Putamen (tissue), 1 donor: Measurements from ENCODE around the gene RHPN2.
A peak's percentile ranks its signal among the peaks of the same experiment; 100 is the strongest.

ENCODE experiments used
- DNase-seq: peaks from one replicate; pipeline ENCODE4 v3.0.0-alpha.2; 2016; ENCODE audit warnings: low spot score

RHPN2 gene

GRCh38 chr19:33064792-33065550 is at the start of gene RHPN2:
Gene RHPN2 (minus strand): TSS chr19:33064888. CDS start chr19:33064852, 36 bp downstream.
- DNase-seq = peak; percentile 15

DNA sequence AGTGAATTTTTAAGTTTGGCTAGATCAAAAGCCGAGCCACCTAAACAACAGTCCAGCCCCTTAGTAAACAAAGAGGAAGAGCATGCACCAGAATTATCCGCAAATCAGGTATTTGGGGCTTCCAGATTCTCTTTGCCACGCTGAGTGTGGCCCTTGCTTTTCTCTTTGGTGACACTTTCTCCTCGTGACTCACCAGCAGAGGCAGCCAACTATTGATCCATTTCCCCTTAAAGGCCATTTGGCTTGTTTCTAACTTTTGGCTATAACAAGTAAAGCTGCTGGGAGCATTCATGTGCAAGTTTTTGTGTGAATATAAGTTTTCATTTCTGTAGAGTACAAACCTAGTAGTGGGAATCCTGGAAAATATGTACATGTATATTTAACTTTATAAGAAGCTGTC is 49.6 kb upstream of the RHPN2 start:
- no peak for DNase-seq

DNA sequence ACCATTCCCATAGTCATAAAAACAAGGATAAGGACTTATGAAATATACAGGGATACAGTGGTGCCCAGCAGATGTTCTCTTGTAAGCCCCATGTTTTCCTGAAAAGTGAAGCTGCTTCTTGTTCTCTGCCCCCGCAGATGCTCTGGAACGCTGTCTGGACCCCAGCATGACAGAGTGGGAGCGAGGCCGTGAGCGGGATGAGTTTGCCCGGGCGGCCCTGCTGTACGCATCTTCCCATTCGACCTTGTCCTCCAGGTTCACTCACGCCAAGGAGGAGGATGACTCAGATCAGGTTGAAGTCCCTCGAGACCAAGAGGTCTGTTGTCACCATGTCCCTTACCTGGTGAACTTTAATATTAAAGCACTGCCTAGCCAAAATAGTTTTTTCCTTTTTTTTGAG is 46.9 kb upstream of the RHPN2 start:
- no peak for DNase-seq

- DNase-seq = no peak
Measured at GRCh38 chr19:33110137-33110910, 45.6 kb upstream of the RHPN2 start.

GRCh38 chr19:33108161-33108560 is 43.5 kb upstream of the RHPN2 start:
- DNase-seq = no peak

- DNase-seq = no peak
Measured at GRCh38 chr19:33102893-33103292, 38.2 kb upstream of the RHPN2 start.

GRCh38 chr19:33100894-33101644 is 36.4 kb upstream of the RHPN2 start:
- no peak for DNase-seq

DNA sequence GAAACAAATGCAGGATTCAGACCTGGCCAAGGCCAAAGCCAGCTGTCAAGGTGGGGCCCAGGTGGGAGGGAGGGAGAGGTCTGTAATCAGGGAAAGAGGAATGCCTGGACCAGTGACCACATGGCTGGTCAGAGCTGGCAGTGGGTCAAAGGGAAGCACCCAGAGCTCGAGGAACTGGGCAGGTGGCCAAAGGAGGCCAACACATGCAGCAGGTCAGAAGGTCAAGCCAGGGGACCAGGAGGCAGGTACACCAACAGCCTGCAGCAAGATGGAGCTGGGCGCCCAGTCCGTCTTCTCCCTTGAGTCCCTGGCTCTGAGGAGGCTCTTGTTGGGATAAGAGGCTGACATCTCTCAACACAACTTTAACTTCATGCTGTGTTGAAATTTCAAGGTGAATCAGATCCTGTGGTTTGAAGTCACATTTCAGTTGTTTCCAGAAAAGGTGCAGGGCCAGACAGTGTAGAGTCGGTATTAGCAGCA is 33.4 kb upstream of the RHPN2 start:
- no peak for DNase-seq

DNA sequence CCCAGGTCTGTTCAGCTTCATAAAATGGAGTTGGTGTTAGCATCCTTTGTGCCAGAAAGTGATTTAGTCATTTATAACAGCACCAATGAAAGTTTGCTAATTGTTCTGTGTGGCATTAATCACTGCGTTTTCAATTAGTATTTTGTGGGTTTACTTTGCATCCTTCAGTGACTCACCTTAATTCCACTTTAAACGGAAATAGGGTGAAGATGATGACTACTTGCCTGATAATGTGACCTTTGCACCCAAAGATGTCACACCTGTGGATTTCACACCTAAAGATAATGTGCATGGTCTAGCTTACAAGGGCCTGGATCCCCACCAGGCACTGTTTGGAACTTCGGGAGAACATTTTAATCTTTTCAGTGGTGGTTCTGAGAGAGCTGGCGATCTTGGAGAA is 31.3 kb upstream of the RHPN2 start:
- DNase-seq = no peak

DNA sequence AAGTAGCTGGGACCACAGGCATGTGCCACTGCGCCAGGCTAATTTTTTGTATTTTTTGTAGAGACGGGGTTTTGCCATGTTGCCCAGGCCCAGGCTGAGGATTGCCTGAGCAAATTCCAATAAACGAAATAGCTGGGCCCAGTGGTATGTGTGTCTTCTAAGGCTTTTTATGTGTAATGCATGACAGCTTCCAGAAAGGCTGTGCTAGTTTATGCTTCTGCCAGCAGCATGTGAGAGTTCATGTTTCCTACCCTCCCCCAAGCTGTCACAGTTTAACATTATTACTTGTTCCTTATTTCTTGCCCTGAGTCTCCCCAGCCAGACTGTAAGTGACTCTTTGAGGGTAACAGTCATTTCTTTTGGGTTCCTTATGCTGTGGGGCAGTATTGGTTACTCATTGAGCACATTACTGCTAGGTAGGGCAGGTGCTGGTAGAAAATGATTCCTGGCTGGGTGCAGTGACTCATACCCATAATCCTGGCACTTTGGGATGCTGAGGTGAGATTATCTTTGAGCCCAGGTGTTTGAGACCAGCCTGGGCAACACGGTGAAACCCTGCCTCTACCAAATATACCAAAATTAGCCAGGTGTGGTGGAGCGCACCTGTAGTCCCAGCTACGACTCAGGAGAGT is 29.9 kb upstream of the RHPN2 start:
- no peak for DNase-seq

DNA sequence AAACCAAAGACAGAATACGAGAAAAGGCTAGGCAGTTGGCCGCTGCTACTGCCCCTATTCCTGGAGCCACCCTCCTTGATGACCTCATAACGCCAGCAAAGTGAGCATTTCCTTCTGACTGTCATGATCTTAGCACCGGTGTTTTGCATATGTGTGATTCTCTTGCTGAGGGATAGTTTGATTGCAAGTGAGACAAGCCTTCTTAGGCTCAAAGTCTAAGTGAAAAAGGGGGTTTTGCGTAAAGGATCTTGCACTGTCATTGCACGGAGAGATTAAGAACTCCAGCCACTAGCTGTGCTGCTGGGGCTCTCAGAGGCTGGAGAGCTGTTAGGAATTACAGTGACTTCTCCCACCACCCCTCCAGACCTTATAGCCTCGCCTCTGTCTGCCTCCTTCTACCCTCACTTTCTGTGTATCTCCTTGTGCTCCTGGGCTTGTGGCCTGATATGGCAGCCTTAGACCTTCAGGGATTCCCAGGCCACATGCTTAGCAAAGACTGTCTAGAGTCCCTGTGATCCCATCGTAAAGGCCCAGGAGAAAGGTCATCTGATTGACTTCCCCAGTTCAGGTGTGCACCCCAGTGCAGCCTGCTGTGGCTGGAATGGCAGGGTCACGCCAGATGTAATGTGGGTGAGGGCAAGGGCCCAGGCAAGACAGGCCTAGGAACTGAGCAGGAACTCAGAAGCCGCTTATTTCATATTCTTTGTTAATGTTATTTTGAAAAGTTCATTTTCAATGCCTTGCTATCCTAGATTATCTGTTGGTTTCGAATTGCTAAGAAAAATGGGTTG is 28.9 kb upstream of the RHPN2 start:
- no peak for DNase-seq

DNA sequence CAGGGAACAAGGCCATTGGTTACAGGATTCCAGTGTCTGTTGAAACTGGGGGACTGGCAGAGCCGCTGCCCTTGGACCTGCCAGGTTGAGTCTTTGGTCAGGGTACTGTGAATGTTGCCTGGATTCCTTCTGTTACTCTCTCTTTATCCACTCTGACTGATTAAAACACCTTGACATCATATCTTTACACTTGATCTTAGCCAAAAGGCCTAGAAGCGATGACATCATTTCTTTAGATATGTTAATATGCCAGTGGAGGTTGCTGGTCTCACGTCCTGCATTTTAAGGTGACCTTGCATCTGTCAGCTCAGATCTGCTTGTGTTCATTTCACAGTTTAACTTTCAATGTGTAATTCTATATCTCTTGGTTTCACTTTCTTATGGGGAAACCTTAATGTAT is 25.5 kb upstream of the RHPN2 start:
- no peak for DNase-seq

- no peak for DNase-seq
Measured at GRCh38 chr19:33089010-33089409, 24.3 kb upstream of the RHPN2 start.

- DNase-seq = no peak
Measured at GRCh38 chr19:33086955-33087354, 22.3 kb upstream of the RHPN2 start.

DNA sequence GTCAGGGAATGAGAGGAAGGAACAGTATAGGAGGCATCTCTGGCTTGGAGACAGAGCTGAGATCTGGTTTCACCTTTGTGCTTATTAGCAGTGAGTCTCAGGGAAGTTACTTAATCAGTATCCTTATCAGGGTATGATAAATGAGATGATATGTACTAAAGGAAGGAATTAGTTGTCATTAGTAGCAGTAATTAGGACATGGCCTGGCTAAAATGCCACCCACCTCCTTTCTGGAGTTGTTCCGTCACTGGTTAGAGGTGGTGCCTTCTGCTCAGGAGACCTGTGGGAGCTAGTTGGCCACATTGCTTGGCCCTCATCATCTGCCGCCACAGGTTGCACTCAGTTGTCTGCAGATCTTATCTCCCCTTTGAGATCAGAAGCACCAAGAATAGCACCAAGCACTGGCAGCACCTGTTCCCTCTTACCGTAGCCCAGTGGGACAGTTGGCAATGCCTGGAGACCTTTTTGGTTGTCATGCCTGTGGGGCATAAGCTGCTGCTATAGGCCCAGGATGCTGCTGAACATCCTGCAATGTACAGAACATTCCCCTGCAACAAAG is 21.0 kb upstream of the RHPN2 start:
- no peak for DNase-seq

DNA sequence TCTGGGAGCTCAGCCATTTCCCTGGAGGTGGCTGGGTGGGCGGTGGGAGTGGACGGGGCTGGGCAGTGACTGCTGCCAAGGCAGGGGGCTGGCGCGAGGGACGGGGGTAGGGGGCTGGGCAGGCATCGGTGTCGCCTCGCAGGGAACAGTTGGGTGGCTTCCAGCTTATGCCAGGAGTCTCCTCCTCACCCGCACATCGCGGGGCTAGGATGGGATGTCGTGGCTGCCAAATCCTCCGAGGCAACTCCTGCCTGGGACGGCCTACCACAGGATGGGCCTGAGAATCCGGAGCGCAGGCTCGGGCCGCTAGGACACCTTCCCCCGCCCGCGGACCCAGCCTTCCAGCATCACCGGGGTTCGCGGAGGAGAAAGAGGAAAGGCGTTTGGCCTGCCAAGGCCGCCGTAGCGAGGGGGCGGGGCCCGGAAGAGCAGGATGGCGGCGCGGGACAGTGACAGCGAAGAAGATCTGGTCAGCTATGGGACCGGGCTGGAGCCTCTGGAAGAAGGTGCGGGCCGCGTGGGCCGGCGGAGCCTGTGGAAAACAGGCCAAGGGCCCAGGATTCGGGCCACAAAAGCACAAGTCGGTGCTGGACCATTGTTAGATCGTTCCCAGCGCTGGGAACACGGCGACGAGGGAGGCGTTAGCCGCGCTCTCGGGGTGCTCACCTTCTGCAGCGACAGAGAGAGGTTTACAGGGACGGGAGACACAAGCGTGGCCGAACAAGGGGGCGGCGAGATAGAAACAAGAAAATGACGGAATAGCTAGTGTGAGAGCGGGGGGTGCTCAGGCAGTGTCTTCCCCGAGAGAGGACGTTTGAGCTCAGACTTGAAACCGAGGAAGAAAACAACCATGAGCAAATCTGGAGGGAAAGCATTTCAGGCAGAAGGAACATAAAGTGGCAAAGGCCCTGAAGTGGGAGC is 16.3 kb upstream of the RHPN2 start, which contains the start of gene GPATCH1:
Gene GPATCH1 (plus strand): TSS at position 421 of the 921 bp plus-strand sequence. CDS start 13 bp downstream, at position 434.
- peak; percentile 86 for DNase-seq

DNA sequence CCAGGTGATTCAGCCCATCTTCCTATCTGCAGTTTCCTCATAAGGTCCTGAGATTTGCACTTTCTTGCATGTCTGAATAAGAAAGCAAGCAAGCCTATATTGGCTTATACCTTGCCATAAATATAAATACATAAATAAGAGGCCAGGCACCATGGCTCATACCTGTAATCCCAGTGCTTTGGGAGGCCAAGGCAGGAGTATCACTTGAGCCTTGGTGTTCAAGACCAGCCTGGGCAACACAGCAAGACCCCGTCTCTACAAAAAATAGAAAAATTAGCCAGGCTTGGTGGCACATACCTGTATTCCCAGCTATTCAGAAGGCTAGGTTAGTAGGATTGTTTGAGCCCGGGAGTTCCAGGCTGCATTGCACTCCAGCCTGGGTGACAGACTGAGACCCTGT is 10.8 kb upstream of the RHPN2 start:
- DNase-seq = no peak

GRCh38 chr19:33071887-33072286 is 7.2 kb upstream of the RHPN2 start:
- DNase-seq = no peak

- no peak for DNase-seq
Measured at GRCh38 chr19:33067121-33067520, 2.4 kb upstream of the RHPN2 start.

GRCh38 chr19:33066543-33066942 is 1.9 kb upstream of the RHPN2 start:
- DNase-seq = no peak
